Skeletal muscle satellite cell (primary cell): ENCODE data around the gene FBXO22. TPM values are rescaled to one million over a fixed set of nuclear protein-coding genes. Genes with fewer than 3 reads are reported as not detected.
"Not testable (repeated sequence)": the region's sequence is repeated elsewhere in the genome, so short reads cannot be mapped to it uniquely, and the experiment has no call there.

Source experiments
- H3K27me3 ChIP-seq: 2 replicates; pipeline ENCODE4 v1.7.0; 2013; ENCODE audit warnings: low read length; ENCODE audit not compliant: control insufficient read depth, insufficient read depth
- H3K36me3 ChIP-seq: 2 replicates; pipeline ENCODE4 v1.7.0; 2013; ENCODE audit warnings: mild to moderate bottlenecking, control low read depth, low read length; ENCODE audit not compliant: insufficient read depth
- H3K4me1 ChIP-seq: 2 replicates; pipeline ENCODE4 v1.7.0; 2013; ENCODE audit warnings: low read length; ENCODE audit not compliant: control insufficient read depth, insufficient read depth
- H3K4me2 ChIP-seq: 2 replicates; pipeline ENCODE4 v1.7.0; 2013; ENCODE audit warnings: mild to moderate bottlenecking, low read length
- H3K4me3 ChIP-seq: 2 replicates; pipeline ENCODE4 v1.7.0; 2013; ENCODE audit warnings: low read length
- H3K9ac ChIP-seq: 2 replicates; pipeline ENCODE4 v1.7.0; 2013; ENCODE audit warnings: mild to moderate bottlenecking, low read depth, low read length, moderate library complexity
- H3K9me3 ChIP-seq: replicated peaks from 2 replicates; pipeline ENCODE4 v1.7.0; 2013; ENCODE audit warnings: mild to moderate bottlenecking, control low read depth, low read length
- total RNA-seq: library from RNA; depleted of rRNA; stranded (reverse); fragments of >200 nt; gene quantifications from 2 replicates; pipeline ENCODE4 v1.2.3, GENCODE V29; 2012; rRNA removed

The FBXO22 gene
- 27.3 and 42.8 TPM in 2 replicates for total RNA-seq

GRCh38 chr15:75903331-75904239 is at the start of gene FBXO22:
Gene FBXO22 (plus strand): TSS chr15:75903878. CDS start chr15:75903964, 86 bp downstream.
- Histone ChIP-seq H3K9me3 (no peaks in the 10 kb centered on the region), H3K4me2 (peak within 1 kb of the TSS; percentile 95), H3K36me3 (peaks cover 44% of the 10 kb centered on the region), H3K27me3 (no peaks in the 10 kb centered on the region), H3K9ac (peak within 1 kb of the TSS; percentile 94), H3K4me3 (peak within 1 kb of the TSS; percentile 99), H3K4me1 (peaks cover 15% of the 10 kb centered on the region)

GRCh38 chr15:75857886-75858285 is 45.8 kb upstream of the FBXO22 start:
- Histone ChIP-seq H3K4me1 (no peaks in the 10 kb centered on the region), H3K4me2 (no peak overlapping the region), H3K27me3 (no peaks in the 10 kb centered on the region), H3K4me3 (no peak overlapping the region), H3K9me3 (no peaks in the 10 kb centered on the region), H3K36me3 (peaks cover 41% of the 10 kb centered on the region), H3K9ac (no peak overlapping the region)

DNA sequence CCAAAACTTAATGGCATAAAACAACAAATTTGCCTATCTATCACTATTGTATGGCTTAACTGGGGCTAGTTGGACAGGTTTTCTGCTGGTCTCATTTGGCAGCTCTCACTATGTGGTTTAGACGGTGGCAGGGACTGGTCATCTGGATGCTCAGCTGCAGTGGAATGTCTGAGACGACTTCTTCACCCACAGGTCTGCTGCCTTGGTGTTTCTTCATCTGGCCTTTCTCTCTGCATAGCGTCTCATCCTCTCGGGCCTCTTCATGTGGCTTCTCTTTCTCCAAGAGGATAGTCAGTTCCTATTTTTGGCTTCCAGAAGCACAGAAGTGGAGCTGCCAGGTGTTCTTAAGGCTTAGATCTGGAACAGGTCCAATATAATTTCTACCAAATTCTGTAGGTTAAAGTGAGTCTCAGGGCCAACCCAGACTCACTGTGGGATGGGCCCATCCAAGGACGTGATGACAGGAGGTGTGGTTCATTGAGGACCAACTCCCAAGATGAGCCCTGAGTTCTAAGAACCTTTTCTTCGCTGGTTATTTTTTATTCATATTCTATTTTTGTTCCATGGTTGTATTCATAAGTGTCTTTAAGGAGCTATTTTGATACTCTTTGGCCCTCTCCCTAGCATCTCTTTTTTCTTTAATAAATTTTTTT is 41.8 kb upstream of the FBXO22 start:
- Histone ChIP-seq H3K4me3 (no peak overlapping the region), H3K36me3 (peaks cover 20% of the 10 kb centered on the region), H3K4me2 (no peak overlapping the region), H3K9me3 (no peaks in the 10 kb centered on the region), H3K4me1 (no peaks in the 10 kb centered on the region), H3K27me3 (no peaks in the 10 kb centered on the region), H3K9ac (no peak overlapping the region)

DNA sequence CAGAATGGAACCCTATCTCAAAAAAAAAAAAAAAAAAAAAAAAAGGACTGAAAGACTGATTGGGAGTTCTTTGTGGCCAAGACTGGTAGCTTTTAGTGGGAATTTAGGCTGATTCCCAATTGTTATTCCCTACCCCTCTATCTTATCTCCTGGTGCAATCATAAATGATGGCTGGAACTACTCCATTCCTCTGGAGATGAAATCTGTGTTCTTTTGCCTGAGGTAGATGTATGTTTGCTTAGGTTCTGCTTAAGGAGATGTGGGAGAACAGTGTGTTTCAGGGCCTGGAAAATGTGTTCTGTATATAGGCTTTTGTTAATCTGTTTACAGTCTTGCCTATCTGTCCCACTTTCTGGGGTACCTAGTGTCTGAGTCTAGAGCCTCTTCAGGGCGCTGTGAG is 40.9 kb upstream of the FBXO22 start:
- Histone ChIP-seq H3K27me3 (no peaks in the 10 kb centered on the region), H3K36me3 (peaks cover 20% of the 10 kb centered on the region), H3K4me1 (no peaks in the 10 kb centered on the region), H3K9ac (no peak overlapping the region), H3K4me2 (no peak overlapping the region), H3K4me3 (no peak overlapping the region), H3K9me3 (no peaks in the 10 kb centered on the region)

DNA sequence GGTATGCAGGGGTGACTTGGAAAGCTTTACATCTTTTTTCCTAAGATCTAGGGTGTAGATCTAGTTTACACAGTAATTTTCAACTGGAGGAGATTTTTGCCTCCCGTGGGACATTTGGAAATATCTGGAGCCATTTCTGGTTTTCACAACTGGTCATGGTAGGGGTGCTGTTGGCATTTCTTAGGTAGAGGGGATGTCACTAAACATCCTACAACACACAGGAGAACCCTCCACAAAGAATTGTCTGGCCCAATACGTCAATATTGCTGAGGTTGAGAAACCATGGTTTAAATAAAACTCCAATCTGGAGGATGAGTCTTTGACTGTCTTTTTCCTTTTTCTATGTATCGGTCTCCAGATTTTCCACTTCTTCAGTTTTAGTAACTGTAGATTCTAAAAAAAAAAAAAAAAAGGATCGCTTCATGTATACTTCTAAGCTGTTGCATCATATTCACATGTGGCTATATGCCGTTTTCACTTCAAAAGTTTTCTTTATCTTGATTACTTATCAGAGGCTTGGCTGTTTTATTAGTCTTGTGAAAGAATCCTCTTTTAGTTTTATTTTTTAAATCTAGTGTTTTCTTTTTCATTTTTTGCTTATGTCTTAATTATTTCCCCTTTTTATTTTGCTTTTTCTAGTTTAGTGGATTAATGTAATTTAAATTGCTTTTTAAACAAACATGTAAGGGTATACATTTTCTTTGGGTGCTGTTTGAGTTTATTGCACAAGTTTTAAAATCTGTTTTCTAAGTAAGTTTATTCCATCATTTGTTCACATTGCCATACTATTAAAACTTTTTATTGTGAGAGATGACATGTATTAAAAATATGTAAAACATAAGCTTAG is 39.2 kb upstream of the FBXO22 start:
- no peak overlapping the region for H3K4me3 ChIP-seq
- H3K9me3 ChIP-seq, result no peaks in the 10 kb centered on the region
- peaks cover 13% of the 10 kb centered on the region for H3K36me3 ChIP-seq
- no peak overlapping the region for H3K9ac ChIP-seq
- no peaks in the 10 kb centered on the region for H3K4me1 ChIP-seq
- no peak overlapping the region for H3K4me2 ChIP-seq
- no peaks in the 10 kb centered on the region for H3K27me3 ChIP-seq

- not testable (repeated sequence) for H3K9me3 ChIP-seq, H3K4me1 ChIP-seq, H3K27me3 ChIP-seq, H3K4me3 ChIP-seq, H3K4me2 ChIP-seq, H3K9ac ChIP-seq
- peaks cover 14% of the 10 kb centered on the region for H3K36me3 ChIP-seq
Measured at GRCh38 chr15:75866045-75866444, 37.6 kb upstream of the FBXO22 start.

- Histone ChIP-seq H3K4me1 (no peaks in the 10 kb centered on the region), H3K36me3 (peaks cover 13% of the 10 kb centered on the region), H3K9me3 (no peaks in the 10 kb centered on the region), H3K4me3 (no peak overlapping the region), H3K4me2 (no peak overlapping the region), H3K9ac (no peak overlapping the region), H3K27me3 (no peaks in the 10 kb centered on the region)
Measured at GRCh38 chr15:75866916-75867315, 36.8 kb upstream of the FBXO22 start.

DNA sequence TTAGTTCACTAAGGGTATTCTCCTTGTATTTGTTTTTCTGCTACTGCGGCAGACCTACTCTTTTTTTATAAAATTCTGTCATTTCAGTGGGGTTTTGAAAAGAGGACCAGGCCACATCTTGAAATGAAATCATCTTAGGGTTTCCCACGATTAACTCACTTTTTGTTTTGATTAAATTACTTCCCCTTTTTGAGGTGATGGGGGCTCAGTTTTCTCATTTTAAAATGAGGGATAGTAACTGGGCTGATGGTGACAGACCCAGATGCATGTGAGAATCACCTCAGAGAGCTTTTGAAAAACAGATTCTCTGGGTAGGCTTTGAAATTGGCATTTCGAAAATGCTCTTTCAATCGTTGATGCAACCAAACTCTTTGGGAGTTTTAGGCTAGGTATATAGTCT is 36.2 kb upstream of the FBXO22 start:
- no peak overlapping the region for H3K4me3 ChIP-seq
- H3K9ac ChIP-seq, result no peak overlapping the region
- H3K4me2 ChIP-seq, result no peak overlapping the region
- no peaks in the 10 kb centered on the region for H3K9me3 ChIP-seq
- no peaks in the 10 kb centered on the region for H3K4me1 ChIP-seq
- no peaks in the 10 kb centered on the region for H3K27me3 ChIP-seq
- H3K36me3 ChIP-seq, result peaks cover 10% of the 10 kb centered on the region

DNA sequence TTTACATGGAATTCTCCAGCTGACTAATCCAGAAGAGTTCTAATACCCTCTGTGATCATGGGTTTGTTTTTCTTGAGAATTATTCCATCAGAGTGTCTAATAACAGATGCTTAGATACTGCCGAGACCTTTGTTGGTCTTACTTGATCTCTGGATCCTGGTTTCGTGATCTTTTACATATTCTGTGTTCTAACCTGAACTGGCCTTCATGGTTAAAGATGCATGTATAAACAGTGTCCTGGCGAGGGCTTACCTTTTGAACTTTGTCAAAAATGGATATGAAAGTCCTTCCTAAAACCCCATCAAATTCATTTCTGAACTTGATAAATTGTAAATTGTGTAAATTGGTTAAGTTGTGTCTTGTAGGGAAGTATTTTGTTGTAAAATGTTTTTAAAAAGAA is 35.7 kb upstream of the FBXO22 start:
- no peak overlapping the region for H3K4me2 ChIP-seq
- no peaks in the 10 kb centered on the region for H3K9me3 ChIP-seq
- no peaks in the 10 kb centered on the region for H3K27me3 ChIP-seq
- no peaks in the 10 kb centered on the region for H3K4me1 ChIP-seq
- peaks cover 10% of the 10 kb centered on the region for H3K36me3 ChIP-seq
- H3K9ac ChIP-seq, result no peak overlapping the region
- no peak overlapping the region for H3K4me3 ChIP-seq

DNA sequence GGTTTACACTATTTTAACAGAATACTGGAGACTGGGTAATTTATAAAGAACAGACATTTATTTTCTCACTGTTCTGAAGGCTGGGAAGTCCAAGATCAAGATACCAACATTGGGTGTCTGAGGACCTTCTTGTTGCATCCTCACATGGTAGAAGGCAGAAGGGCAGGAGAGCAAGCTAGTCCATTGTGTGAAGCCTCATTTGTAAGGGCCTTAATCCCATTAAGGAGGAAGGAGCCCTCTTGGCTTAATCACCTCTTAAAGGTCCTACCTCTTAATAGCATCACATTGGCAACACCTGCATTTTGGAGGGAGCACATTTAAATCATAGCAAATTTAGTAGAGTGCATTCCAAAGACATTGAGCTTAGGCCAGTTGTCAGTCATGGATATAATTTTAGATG is 34.2 kb upstream of the FBXO22 start:
- Histone ChIP-seq H3K4me3 (no peak overlapping the region), H3K4me1 (no peaks in the 10 kb centered on the region), H3K9me3 (no peaks in the 10 kb centered on the region), H3K9ac (no peak overlapping the region), H3K27me3 (no peaks in the 10 kb centered on the region), H3K36me3 (peaks cover 21% of the 10 kb centered on the region), H3K4me2 (no peak overlapping the region)

- H3K4me1 ChIP-seq, H3K27me3 ChIP-seq, H3K9me3 ChIP-seq, H3K9ac ChIP-seq, H3K4me3 ChIP-seq, H3K4me2 ChIP-seq: not testable (repeated sequence)
- peaks cover 28% of the 10 kb centered on the region for H3K36me3 ChIP-seq
Measured at GRCh38 chr15:75871589-75871988, 32.1 kb upstream of the FBXO22 start.
